Right ventricle myocardium superior (tissue), 1 donor: ENCODE results near the gene AP2A2. TPM values are rescaled to one million over a fixed set of nuclear protein-coding genes. Genes with fewer than 3 reads are reported as not detected.

Source experiments
- ATAC-seq: fragments of 200-7000 bp; cut with Tn5 transposase; one replicate; pipeline ENCODE4 v1.9.1; 2020; ENCODE audit warnings: mild to moderate bottlenecking; ENCODE audit not compliant: poor library complexity
- DNase-seq: peaks from one replicate; pipeline ENCODE4 v3.0.0-alpha.2; 2020
- intact Hi-C: fragments of 100-400 bp; cut with DNase I; formaldehyde crosslinking; loops from one replicate; pipeline ENCODE4 v1.11.2; 2022
- total RNA-seq: library from RNA; stranded (reverse); fragmentation: NEBNext Ultra II Directional; extraction: Animal tissue kit (Norgen Biotek cat#: 25700); gene quantifications from one replicate; pipeline ENCODE4 v1.2.1, GENCODE V29; 2021
- donor health status: DM: no; HTN: yes; CAD: no; lungs with severe emphysema.

Gene AP2A2
- total RNA-seq, 1 donor from 2014 or later, result 53.5 TPM

GRCh38 chr11:1040428-1041148 is 114.9 kb downstream of the AP2A2 start:
- intact Hi-C loops, result no loop called here
- DNase-seq (no peak), ATAC-seq (no peak)

- peak; percentile 33 for DNase-seq
- intact Hi-C loops, result no loop called here
Measured at GRCh38 chr11:1041149-1041467, 115.4 kb downstream of the AP2A2 start.

GRCh38 chr11:1041471-1041870 is 115.8 kb downstream of the AP2A2 start:
- intact Hi-C loops, result no loop called here
- DNase-seq, result peak; percentile 30
- ATAC-seq, result no peak

More at GRCh38 chr11:1041149-1041467, 115.4 kb downstream of the AP2A2 start:
- ATAC-seq, result no peak

- DNase-seq (peak; percentile 40), ATAC-seq (no peak)
- intact Hi-C loops, result no loop called here
Measured at GRCh38 chr11:1041936-1042608, 116.4 kb downstream of the AP2A2 start.

GRCh38 chr11:1042626-1043562 is 117.2 kb downstream of the AP2A2 start:
- no peak for ATAC-seq
- intact Hi-C loops, result no loop called here
- peak; percentile 32 for DNase-seq

- intact Hi-C loops, result no loop called here
- ATAC-seq (no peak), DNase-seq (peak; percentile 37)
Measured at GRCh38 chr11:1043563-1044096, 118.0 kb downstream of the AP2A2 start.

- no peak for ATAC-seq
- DNase-seq, result no peak
- intact Hi-C loops, result no loop called here
Measured at GRCh38 chr11:1044160-1044559, 118.5 kb downstream of the AP2A2 start.

- intact Hi-C loops, result no loop called here
- DNase-seq (peak; percentile 6), ATAC-seq (no peak)
Measured at GRCh38 chr11:1047595-1048156, 122.0 kb downstream of the AP2A2 start.

- DNase-seq (peak; percentile 28), ATAC-seq (no peak)
- intact Hi-C loops, result no loop called here
Measured at GRCh38 chr11:1048375-1049070, 122.9 kb downstream of the AP2A2 start.

GRCh38 chr11:1049071-1049405 is 123.4 kb downstream of the AP2A2 start:
- ATAC-seq, result no peak
- DNase-seq, result peak; percentile 35
- intact Hi-C loops, result no loop called here

- DNase-seq (peak; percentile 34), ATAC-seq (no peak)
- intact Hi-C loops, result no loop called here
Measured at GRCh38 chr11:1049431-1049891, 123.8 kb downstream of the AP2A2 start.

- DNase-seq (peak; percentile 24), ATAC-seq (no peak)
- intact Hi-C loops, result loop anchor here (5.0 to 10.0 kb wide), 2 partner anchors 125 to 203 kb away; partner anchors contain the start of gene AP2A2
Measured at GRCh38 chr11:1049911-1050580, 124.4 kb downstream of the AP2A2 start.

- peak; percentile 74 for DNase-seq
- intact Hi-C loops, result loop anchor here (5.0 to 10.0 kb wide), 2 partner anchors 126 to 203 kb away; partner anchors contain the start of gene AP2A2
Measured at GRCh38 chr11:1050581-1051355, 125.1 kb downstream of the AP2A2 start.

GRCh38 chr11:1051356-1052132 is 125.9 kb downstream of the AP2A2 start:
- DNase-seq (peak; percentile 41), ATAC-seq (no peak)
- intact Hi-C loops, result loop anchor here (5.0 to 10.0 kb wide), 2 partner anchors 127 to 204 kb away; partner anchors contain the start of gene AP2A2

More at GRCh38 chr11:1050581-1051355, 125.1 kb downstream of the AP2A2 start:
- peak; percentile 95 for ATAC-seq

GRCh38 chr11:1052133-1053011 is 126.7 kb downstream of the AP2A2 start:
- peak; percentile 30 for DNase-seq
- intact Hi-C loops, result loop anchor here (5.0 to 10.0 kb wide), 2 partner anchors 128 to 205 kb away; partner anchors contain the start of gene AP2A2
- ATAC-seq, result no peak
